ACHN (cell line): ENCODE results near the gene ARMC10.
"Not testable (repeated sequence)": the region's sequence is repeated elsewhere in the genome, so short reads cannot be mapped to it uniquely, and the experiment has no call there.

Experiments
- DNase-seq: peaks from one replicate; pipeline ENCODE4 v3.0.0-alpha.2; 2015
- in situ Hi-C: cut with HindIII; loops from 2 replicates; pipeline ENCODE4 v1.10.0; 2017; ENCODE audit warnings: low sequenced_read_pairs, low pct_ligation_motif_present, low pct_unique_long_range_greater_than_20kb

ARMC10 gene

GRCh38 chr7:103075337-103075918 lies 488 bp downstream of the ARMC10 start:
- peak; percentile 74 for DNase-seq
- in situ Hi-C loops = no loop called here

- in situ Hi-C loops = no loop called here
- no peak for DNase-seq
Observed at GRCh38 chr7:103076764-103077163, 1.8 kb downstream of the ARMC10 start.

- no peak for DNase-seq
- in situ Hi-C loops = no loop called here
Observed at GRCh38 chr7:103077318-103077717, 2.4 kb downstream of the ARMC10 start.

GRCh38 chr7:103078226-103078625 lies 3.3 kb downstream of the ARMC10 start:
- in situ Hi-C loops, DNase-seq: not testable (repeated sequence)

- no peak for DNase-seq
- in situ Hi-C loops = no loop called here
Observed at GRCh38 chr7:103079836-103080235, 4.9 kb downstream of the ARMC10 start.

- in situ Hi-C loops = no loop called here
- no peak for DNase-seq
Observed at GRCh38 chr7:103080923-103081322, 6.0 kb downstream of the ARMC10 start.

GRCh38 chr7:103082497-103082896 lies 7.6 kb downstream of the ARMC10 start:
- DNase-seq = no peak
- in situ Hi-C loops = no loop called here

GRCh38 chr7:103083210-103083609 lies 8.3 kb downstream of the ARMC10 start:
- no peak for DNase-seq
- in situ Hi-C loops = no loop called here

- in situ Hi-C loops, DNase-seq: not testable (repeated sequence)
Observed at GRCh38 chr7:103092321-103092720, 17.4 kb downstream of the ARMC10 start.

GRCh38 chr7:103093429-103093828 lies 18.5 kb downstream of the ARMC10 start:
- DNase-seq = no peak
- in situ Hi-C loops = no loop called here

GRCh38 chr7:103094102-103094501 lies 19.2 kb downstream of the ARMC10 start:
- in situ Hi-C loops = no loop called here
- DNase-seq = peak; percentile 25

GRCh38 chr7:103095558-103095957 lies 20.6 kb downstream of the ARMC10 start:
- in situ Hi-C loops, DNase-seq: not testable (repeated sequence)

- in situ Hi-C loops = no loop called here
- DNase-seq = no peak
Observed at GRCh38 chr7:103097041-103097440, 22.1 kb downstream of the ARMC10 start.

GRCh38 chr7:103100348-103100747 lies 25.4 kb downstream of the ARMC10 start:
- in situ Hi-C loops = no loop called here
- DNase-seq = no peak

- DNase-seq = no peak
- in situ Hi-C loops = no loop called here
Observed at GRCh38 chr7:103101543-103101942, 26.6 kb downstream of the ARMC10 start.

- in situ Hi-C loops = no loop called here
- no peak for DNase-seq
Observed at GRCh38 chr7:103106005-103106702, 31.2 kb downstream of the ARMC10 start.

- DNase-seq, in situ Hi-C loops: not testable (repeated sequence)
Observed at GRCh38 chr7:103106703-103107070, 31.7 kb downstream of the ARMC10 start.

GRCh38 chr7:103113164-103113563 lies 38.2 kb downstream of the ARMC10 start:
- DNase-seq = peak; percentile 93
- in situ Hi-C loops = no loop called here

GRCh38 chr7:103114576-103115008 lies 39.7 kb downstream of the ARMC10 start:
- no peak for DNase-seq
- in situ Hi-C loops = no loop called here

- DNase-seq = no peak
- in situ Hi-C loops = no loop called here
Observed at GRCh38 chr7:103115771-103116170, 40.8 kb downstream of the ARMC10 start.
